CD8-positive, alpha-beta memory T cell (primary cell): Measurements from ENCODE around the gene CCDC83. TPM values are rescaled to one million over a fixed set of nuclear protein-coding genes. Genes with fewer than 3 reads are reported as not detected.

Source experiments
- CTCF ChIA-PET: fragments of 350-600 bp; sonication (Branson Sonifier 250); formaldehyde crosslinking; loops from one replicate; lab custom pipeline; 2021; ENCODE audit warnings: antibody characterized with exemption; lab: Charles Lee
- POLR2A ChIA-PET: fragments of 350-600 bp; sonication (Branson Sonifier 250); formaldehyde crosslinking; loops from one replicate; lab custom pipeline; 2021; ENCODE audit warnings: antibody characterized with exemption; lab: Charles Lee
- DNase-seq, 5 donors: peaks; one replicate each; pipeline versions ENCODE4 v3.0.0 to v3.0.0-alpha.2; 2020 to 2022; ENCODE audit warnings: mixed read lengths in 1 of 5
- H3K27ac ChIP-seq: one replicate; pipeline ENCODE4 v1.7.0; 2013; ENCODE audit warnings: low read depth, mild to moderate bottlenecking, low read length, moderate library complexity
- H3K27me3 ChIP-seq: 2 replicates; pipeline ENCODE4 v1.7.0; 2013; ENCODE audit warnings: low read length, mild to moderate bottlenecking; ENCODE audit not compliant: insufficient read depth, poor library complexity, severe bottlenecking
- H3K36me3 ChIP-seq: 2 replicates; pipeline ENCODE4 v1.7.0; 2013; ENCODE audit warnings: mild to moderate bottlenecking, low read length, moderate library complexity; ENCODE audit not compliant: insufficient read depth
- H3K4me1 ChIP-seq: 2 replicates; pipeline ENCODE4 v1.7.0; 2013; ENCODE audit warnings: mild to moderate bottlenecking, low read length, moderate library complexity; ENCODE audit not compliant: insufficient read depth
- H3K4me3 ChIP-seq: 2 replicates; pipeline ENCODE4 v1.7.0; 2013; ENCODE audit warnings: mild to moderate bottlenecking, low read length
- H3K9me3 ChIP-seq: 2 replicates; pipeline ENCODE4 v1.7.0; 2013; ENCODE audit warnings: mild to moderate bottlenecking, low read length
- H3K27ac Mint-ChIP-seq, 8 donors: one replicate each; pipeline ENCODE4 v1.8.0; 2020 to 2021; ENCODE audit warnings: mixed read lengths in 8 of 8, mild to moderate bottlenecking in 6 of 8, inconsistent platforms in 3 of 8, moderate library complexity in 3 of 8
- H3K27me3 Mint-ChIP-seq, 2 donors: one replicate each; pipeline ENCODE4 v1.8.0; 2020 to 2021; ENCODE audit warnings: mixed read lengths in 2 of 2, mild to moderate bottlenecking in 1 of 2, moderate library complexity in 1 of 2
- H3K36me3 Mint-ChIP-seq, 3 donors: one replicate each; pipeline ENCODE4 v1.8.0; 2020 to 2021; ENCODE audit warnings: mixed read lengths in 3 of 3, inconsistent platforms in 1 of 3, mild to moderate bottlenecking in 1 of 3
- H3K4me1 Mint-ChIP-seq, 3 donors: one replicate each; pipeline ENCODE4 v1.8.0; 2020 to 2021; ENCODE audit warnings: mixed read lengths in 3 of 3, inconsistent platforms in 1 of 3, mild to moderate bottlenecking in 1 of 3
- H3K4me3 Mint-ChIP-seq, 7 donors: one replicate each; pipeline ENCODE4 v1.8.0; 2020 to 2021; ENCODE audit warnings: mixed read lengths in 7 of 7, mild to moderate bottlenecking in 6 of 7, moderate library complexity in 4 of 7, inconsistent platforms in 2 of 7
- H3K9me3 Mint-ChIP-seq, 5 donors: one replicate each; pipeline ENCODE4 v1.8.0; 2020 to 2022; ENCODE audit warnings: mixed read lengths in 5 of 5, mild to moderate bottlenecking in 3 of 5, moderate library complexity in 2 of 5, inconsistent platforms in 1 of 5
- polyA plus RNA-seq: library from polyadenylated mRNA; unstranded; fragments of 300-500 nt; fragmentation: Illumina TruSeq; gene quantifications from one replicate; pipeline ENCODE4 v1.2.3, GENCODE V29; 2021
- total RNA-seq, 2 experiments: library from RNA; stranded (reverse); gene quantifications; one replicate each; pipeline ENCODE4 v1.2.3, GENCODE V29; 2021

Gene CCDC83
- total and polyA plus RNA-seq, 3 experiments from 2014 or later, result not detected

DNA sequence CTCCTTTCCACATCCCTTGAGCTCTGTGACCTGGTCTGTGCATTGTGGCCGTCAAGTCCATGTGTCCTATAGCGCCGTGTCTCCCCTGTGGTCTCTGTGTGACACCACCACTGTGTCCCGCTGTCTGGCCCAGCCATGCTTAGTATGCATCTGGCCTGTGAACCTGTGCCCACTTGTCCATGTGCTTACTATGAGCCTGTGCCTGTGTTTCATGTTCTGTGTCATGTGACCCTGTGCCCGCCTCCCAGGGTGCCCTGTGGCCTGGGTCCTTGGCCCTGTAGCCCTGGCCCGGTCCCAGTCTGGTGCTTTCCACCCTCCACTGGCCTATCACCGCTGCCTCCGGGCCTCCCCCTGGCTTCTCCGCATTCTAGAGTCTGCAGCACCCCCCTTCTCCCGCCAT, 80.6 kb downstream of the CCDC83 start:
- peaks cover 0 to 10% of the 10 kb centered on the region in 2 donors for H3K27me3 Mint-ChIP-seq
- no peaks in the 10 kb centered on the region for H3K9me3 Mint-ChIP-seq
- POLR2A ChIA-PET, result no interaction called here
- no peak overlapping the region for H3K4me3 Mint-ChIP-seq
- no peak for DNase-seq
- H3K4me1 Mint-ChIP-seq, result no peaks in the 10 kb centered on the region
- CTCF ChIA-PET, result no interaction called here
- H3K36me3 Mint-ChIP-seq, result peaks cover 0 to 3% (median 0%) of the 10 kb centered on the region in 3 donors
- H3K27ac Mint-ChIP-seq, result no peak overlapping the region
- no peaks in the 10 kb centered on the region for H3K4me1 ChIP-seq
- H3K4me3 ChIP-seq, result no peak overlapping the region
- no peaks in the 10 kb centered on the region for H3K9me3 ChIP-seq
- no peaks in the 10 kb centered on the region for H3K36me3 ChIP-seq
- H3K27me3 ChIP-seq, result no peaks in the 10 kb centered on the region
- no peak overlapping the region for H3K27ac ChIP-seq

DNA sequence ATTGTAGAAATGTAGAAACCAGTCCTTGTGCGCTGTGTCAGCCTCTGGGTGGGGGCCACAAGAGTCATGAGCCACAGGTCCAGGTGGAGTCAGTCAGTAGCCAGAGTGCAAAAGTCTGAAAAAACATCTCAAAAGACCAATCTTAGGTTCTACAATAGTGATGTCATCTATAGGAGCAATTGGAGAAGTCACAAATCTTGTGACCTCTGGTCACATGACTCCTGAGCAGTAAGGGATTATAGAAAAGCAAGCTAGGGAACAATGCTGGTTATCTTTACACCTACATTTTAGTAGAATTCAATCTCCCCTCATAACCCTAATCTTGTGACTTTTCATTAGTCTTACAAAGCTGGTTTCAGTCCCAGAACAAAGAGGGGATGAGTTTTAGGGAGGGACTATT, 82.7 kb downstream of the CCDC83 start:
- H3K4me1 Mint-ChIP-seq, result no peaks in the 10 kb centered on the region
- peaks cover 0 to 2% of the 10 kb centered on the region in 2 donors for H3K27me3 Mint-ChIP-seq
- no peak overlapping the region for H3K4me3 ChIP-seq
- H3K27me3 ChIP-seq, result no peaks in the 10 kb centered on the region
- no peak for DNase-seq
- H3K36me3 ChIP-seq, result no peaks in the 10 kb centered on the region
- no peak overlapping the region for H3K27ac Mint-ChIP-seq
- H3K36me3 Mint-ChIP-seq, result peaks cover 0 to 3% (median 0%) of the 10 kb centered on the region in 3 donors
- ChIA-PET POLR2A (no interaction called here), CTCF (no interaction called here)
- no peaks in the 10 kb centered on the region for H3K4me1 ChIP-seq
- no peak overlapping the region for H3K27ac ChIP-seq
- no peaks in the 10 kb centered on the region for H3K9me3 Mint-ChIP-seq
- no peak overlapping the region for H3K4me3 Mint-ChIP-seq
- H3K9me3 ChIP-seq, result no peaks in the 10 kb centered on the region

DNA sequence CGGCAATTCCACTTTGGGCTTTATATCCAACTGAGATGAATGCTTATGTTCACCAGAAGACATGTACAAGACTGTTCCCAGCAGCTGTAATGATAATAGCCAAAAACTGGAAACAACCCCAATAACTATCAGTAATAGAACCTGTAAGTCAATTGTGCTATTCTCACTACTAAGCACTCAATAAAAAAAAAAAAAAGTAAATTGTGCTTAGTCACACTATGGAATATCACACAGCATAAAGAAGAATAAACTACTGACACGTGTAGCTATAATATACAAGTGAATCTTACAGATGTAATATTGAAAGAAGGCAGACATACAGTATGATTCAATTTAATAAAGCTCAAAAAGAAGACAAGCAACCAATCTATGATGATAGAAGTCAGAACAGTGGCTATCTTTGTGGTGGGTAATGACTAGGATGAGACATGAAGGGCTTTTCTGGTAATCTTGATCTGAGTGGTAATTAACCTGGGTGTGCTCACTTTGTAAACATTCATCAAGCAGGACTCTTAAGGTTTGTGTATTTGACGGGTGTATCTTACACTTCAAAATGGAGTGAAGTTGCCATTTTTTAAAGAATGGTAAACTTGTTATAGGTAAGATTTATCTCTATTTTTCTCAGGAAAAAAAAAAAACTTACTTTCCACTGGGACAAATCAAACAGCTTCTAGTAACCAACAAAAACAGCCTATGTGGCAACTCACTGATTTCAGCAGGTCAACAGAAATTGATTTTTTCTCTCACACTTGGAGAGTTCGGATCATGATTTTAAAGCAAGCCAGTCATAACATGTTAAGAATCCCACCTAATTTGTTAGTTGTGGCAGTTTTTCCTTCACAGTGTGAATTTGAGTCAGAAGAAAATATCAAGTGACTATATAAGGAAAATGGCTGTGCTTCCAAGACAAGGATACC, 84.2 kb downstream of the CCDC83 start:
- Histone ChIP-seq H3K4me3 (no peak overlapping the region), H3K36me3 (no peaks in the 10 kb centered on the region), H3K4me1 (no peaks in the 10 kb centered on the region), H3K27ac (no peak overlapping the region), H3K27me3 (no peaks in the 10 kb centered on the region), H3K9me3 (no peaks in the 10 kb centered on the region)
- ChIA-PET POLR2A (no interaction called here), CTCF (interaction anchor here (0.9 kb wide), 1 partner anchor 279 kb away, joined by 3 read pairs; no protein-coding TSS in a partner anchor)
- Mint-ChIP-seq H3K27me3 (no peaks in the 10 kb centered on the region), H3K36me3 (peaks cover 0 to 3% (median 0%) of the 10 kb centered on the region in 3 donors), H3K4me3 (no peak overlapping the region), H3K9me3 (peaks cover 0 to 1% (median 0%) of the 10 kb centered on the region in 5 donors), H3K4me1 (no peaks in the 10 kb centered on the region), H3K27ac (peak overlapping the region in 1 of 8 donors; percentile 1)
- DNase-seq, result no peak

DNA sequence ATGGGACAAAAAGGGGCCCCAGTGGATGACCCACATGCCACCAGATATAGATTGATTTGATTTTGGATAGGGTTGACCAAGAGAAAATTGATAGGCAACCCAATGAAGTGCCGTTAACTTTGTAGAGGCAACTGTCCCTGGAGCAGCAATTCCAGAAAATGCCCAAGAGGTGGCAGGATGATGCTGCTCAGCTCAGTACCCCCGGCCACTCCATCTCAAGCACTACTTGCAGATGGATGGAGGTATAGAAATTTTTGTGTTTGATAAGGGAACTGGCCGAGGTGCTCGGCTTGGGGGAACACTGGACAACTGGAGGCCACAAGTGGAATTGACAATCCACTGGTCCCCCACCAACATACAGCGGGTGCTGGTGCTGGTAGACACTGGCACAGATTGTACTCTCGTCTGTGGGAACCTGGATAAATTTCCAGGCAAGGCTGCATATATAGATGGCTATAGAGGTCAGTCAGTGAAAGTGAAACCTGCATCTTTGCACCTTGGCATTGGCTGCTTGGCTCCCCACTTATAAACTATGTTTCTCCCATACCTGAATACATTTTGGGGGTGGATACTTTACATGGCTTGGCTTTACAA, 86.3 kb downstream of the CCDC83 start:
- H3K27me3 Mint-ChIP-seq, result no peaks in the 10 kb centered on the region

DNA sequence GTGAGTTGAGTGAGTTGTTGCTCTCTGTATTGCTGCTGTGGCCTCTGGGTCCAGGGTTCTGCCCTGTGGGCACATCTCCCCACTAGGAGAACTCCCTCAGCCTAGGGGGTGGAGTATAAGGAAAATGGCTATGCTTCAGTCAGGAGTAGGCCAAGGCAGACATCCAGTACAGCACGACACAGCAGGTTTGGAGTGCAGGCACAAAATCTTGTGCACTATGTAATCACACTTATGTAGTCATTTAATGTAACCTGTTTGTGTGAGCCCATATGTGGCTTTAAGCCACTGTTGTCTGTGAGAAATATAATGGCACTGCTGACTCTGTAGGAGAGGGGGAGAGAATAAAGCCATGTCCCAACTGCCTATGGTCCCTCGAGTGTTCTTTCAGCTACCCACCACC, 90.1 kb downstream of the CCDC83 start:
- Histone ChIP-seq H3K9me3 (peaks cover 6% of the 10 kb centered on the region), H3K4me1 (no peaks in the 10 kb centered on the region), H3K27ac (no peak overlapping the region), H3K27me3 (no peaks in the 10 kb centered on the region), H3K4me3 (no peak overlapping the region), H3K36me3 (no peaks in the 10 kb centered on the region)
- ChIA-PET CTCF (no interaction called here), POLR2A (no interaction called here)
- Mint-ChIP-seq H3K36me3 (peaks cover 0 to 10% (median 0%) of the 10 kb centered on the region in 3 donors), H3K4me1 (peaks cover 8 to 20% (median 11%) of the 10 kb centered on the region in 3 donors), H3K27me3 (no peaks in the 10 kb centered on the region), H3K27ac (no peak overlapping the region), H3K4me3 (no peak overlapping the region), H3K9me3 (peaks cover 1 to 11% (median 5%) of the 10 kb centered on the region in 5 donors)
- DNase-seq, result no peak

More for the DNA sequence above, 86.3 kb downstream of the CCDC83 start:
- peaks cover 8 to 12% (median 11%) of the 10 kb centered on the region in 3 donors for H3K4me1 Mint-ChIP-seq
- ChIA-PET POLR2A (no interaction called here), CTCF (interaction anchor here (0.6 kb wide), 1 partner anchor 294 kb away, joined by 3 read pairs; no protein-coding TSS in a partner anchor)
- Histone ChIP-seq H3K4me3 (no peak overlapping the region), H3K27me3 (no peaks in the 10 kb centered on the region), H3K4me1 (no peaks in the 10 kb centered on the region), H3K36me3 (no peaks in the 10 kb centered on the region), H3K27ac (no peak overlapping the region), H3K9me3 (peaks cover 6% of the 10 kb centered on the region)
- no peak for DNase-seq
- H3K27ac Mint-ChIP-seq, result no peak overlapping the region
- H3K9me3 Mint-ChIP-seq, result peaks cover 1 to 7% (median 5%) of the 10 kb centered on the region in 5 donors
- peaks cover 0 to 10% (median 0%) of the 10 kb centered on the region in 3 donors for H3K36me3 Mint-ChIP-seq
- H3K4me3 Mint-ChIP-seq, result no peak overlapping the region

DNA sequence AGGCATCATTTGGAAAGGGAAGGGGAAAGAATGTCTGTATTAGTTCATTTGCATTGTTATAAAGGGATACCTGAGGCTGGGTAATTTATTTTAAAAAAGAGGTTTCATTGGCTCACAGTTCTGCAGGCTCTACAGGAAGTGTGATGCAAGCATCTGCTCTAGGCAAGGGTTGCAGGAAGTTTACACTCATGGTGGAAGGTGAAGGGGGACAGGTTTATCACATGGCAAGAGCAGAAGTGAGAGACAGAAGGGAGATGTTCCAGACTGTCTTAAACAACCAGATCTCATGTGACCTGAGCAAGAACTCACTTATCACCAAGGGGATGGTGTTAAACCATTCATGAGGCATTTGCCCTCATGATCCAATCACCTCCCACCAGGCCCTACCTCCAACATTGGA, 90.6 kb downstream of the CCDC83 start:
- Histone ChIP-seq H3K27me3 (no peaks in the 10 kb centered on the region), H3K4me1 (no peaks in the 10 kb centered on the region), H3K27ac (no peak overlapping the region), H3K9me3 (peaks cover 6% of the 10 kb centered on the region), H3K36me3 (no peaks in the 10 kb centered on the region), H3K4me3 (no peak overlapping the region)
- Mint-ChIP-seq H3K27ac (peak overlapping the region in 1 of 8 donors; percentile 25), H3K36me3 (peaks cover 0 to 10% (median 0%) of the 10 kb centered on the region in 3 donors), H3K4me3 (peak overlapping the region in 1 of 7 donors; percentile 4), H3K27me3 (peaks cover 0 to 2% of the 10 kb centered on the region in 2 donors), H3K4me1 (peaks cover 8 to 20% (median 11%) of the 10 kb centered on the region in 3 donors), H3K9me3 (peaks cover 1 to 11% (median 5%) of the 10 kb centered on the region in 5 donors)
- DNase-seq, result no peak
- POLR2A ChIA-PET, result no interaction called here
- CTCF ChIA-PET, result no interaction called here

DNA sequence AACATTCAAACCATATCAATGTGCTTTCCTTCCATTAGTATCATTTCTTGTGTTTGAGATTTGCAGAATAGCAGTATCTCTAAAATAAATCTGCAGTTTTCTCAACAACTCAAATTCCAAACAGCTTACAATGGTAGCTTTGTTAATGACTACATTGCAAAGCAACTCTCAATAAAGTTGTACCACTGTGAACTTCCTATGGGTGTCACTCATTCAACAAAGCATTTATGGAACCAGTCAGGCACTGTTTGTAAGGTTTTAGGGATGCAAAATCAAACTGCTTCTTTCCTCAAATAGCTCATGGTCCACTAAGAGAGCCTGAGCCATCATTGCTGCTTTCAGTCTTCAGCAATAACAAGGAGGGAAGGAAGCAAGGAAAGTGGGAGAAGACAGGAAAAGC, 91.0 kb downstream of the CCDC83 start:
- peaks cover 8 to 20% (median 11%) of the 10 kb centered on the region in 3 donors for H3K4me1 Mint-ChIP-seq
- no peaks in the 10 kb centered on the region for H3K27me3 ChIP-seq
- no peaks in the 10 kb centered on the region for H3K36me3 ChIP-seq
- H3K4me1 ChIP-seq, result no peaks in the 10 kb centered on the region
- no peak overlapping the region for H3K27ac ChIP-seq
- H3K4me3 ChIP-seq, result no peak overlapping the region
- DNase-seq, result no peak
- H3K9me3 Mint-ChIP-seq, result peaks cover 1 to 12% (median 5%) of the 10 kb centered on the region in 5 donors
- peaks cover 6% of the 10 kb centered on the region for H3K9me3 ChIP-seq
- H3K27me3 Mint-ChIP-seq, result peaks cover 0 to 2% of the 10 kb centered on the region in 2 donors
- peak overlapping the region in 1 of 8 donors; percentile 1 for H3K27ac Mint-ChIP-seq
- no peak overlapping the region for H3K4me3 Mint-ChIP-seq
- peaks cover 0 to 10% (median 0%) of the 10 kb centered on the region in 3 donors for H3K36me3 Mint-ChIP-seq
- ChIA-PET POLR2A (no interaction called here), CTCF (no interaction called here)
